Measurements from ENCODE around the gene RAP1GDS1.
"Not testable (repeated sequence)": the region's sequence is repeated elsewhere in the genome, so short reads cannot be mapped to it uniquely, and the experiment has no call there.

The RAP1GDS1 gene

DNA sequence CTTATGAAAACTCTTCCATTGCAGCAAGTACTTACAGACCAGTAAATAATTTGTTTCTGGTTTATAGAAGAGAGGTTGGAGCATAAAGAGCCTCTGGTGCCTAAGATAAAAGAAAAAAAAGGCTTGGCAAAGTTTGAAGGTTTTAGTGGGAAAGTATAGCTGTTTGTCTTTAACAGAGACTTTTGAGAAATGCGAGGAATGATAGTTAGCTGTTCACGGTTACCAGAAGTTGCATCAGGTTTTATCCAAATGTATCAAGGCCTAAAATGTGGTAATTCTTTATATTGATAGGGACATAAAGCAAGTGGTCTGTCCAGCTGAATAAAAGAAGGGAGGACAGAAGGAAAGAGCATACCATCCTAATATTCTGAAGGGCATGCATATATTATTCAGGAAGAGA, 29.3 kb downstream of the RAP1GDS1 start:
- FAIRE-seq (no peak), DNase-seq (ENCODE audit: insufficient read length) (no peak)
- TF ChIP-seq TAF1 (IDR thresholded peaks at IDR 0.05; ENCODE audit: borderline replicate concordance, low read depth, low read length) (no peak), POLR2A (IDR thresholded peaks at IDR 0.05; ENCODE audit: low read depth, low read length) (no peak), POLR2AphosphoS5 (IDR thresholded peaks at IDR 0.05; ENCODE audit: low read depth, low read length) (no peak)

DNA sequence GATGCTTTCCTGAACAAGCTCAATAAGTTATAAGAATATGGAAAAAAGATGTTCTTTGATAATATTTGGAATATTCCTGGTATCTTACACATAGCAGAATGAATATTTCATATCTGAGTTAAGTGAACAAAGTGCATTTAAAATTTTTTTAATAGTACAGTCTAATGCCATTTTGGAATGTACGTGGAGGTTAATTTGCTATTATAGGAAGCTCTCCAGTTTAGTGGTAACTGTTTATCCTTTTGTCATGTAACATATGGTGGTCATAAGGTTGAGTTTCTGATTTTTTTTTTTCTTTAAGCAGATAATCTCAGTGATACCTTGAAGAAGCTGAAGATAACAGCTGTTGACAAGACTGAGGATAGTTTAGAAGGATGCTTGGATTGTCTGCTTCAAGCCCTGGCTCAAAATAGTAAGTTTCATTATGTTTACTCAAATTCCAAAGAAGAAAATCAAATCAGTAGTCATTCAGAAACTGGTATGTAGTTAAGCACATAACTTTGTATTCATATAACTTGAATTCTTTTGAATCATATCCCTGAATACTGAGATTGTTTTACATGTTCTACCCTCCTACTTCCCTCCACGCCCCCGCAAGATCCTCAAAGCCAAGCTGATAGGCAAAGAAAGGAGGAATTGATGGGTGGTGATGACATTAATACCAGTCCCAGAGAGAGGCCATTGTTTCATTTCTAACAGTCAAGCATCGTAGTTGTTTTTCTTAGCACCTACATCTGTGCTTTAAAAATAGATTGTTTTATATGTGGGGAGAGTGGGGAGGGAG, 32.1 kb downstream of the RAP1GDS1 start:
- DNase-seq (ENCODE audit: insufficient read length) (no peak), FAIRE-seq (no peak)
- TF ChIP-seq POLR2A (IDR thresholded peaks at IDR 0.05; ENCODE audit: low read depth, low read length) (no peak), TAF1 (IDR thresholded peaks at IDR 0.05; ENCODE audit: borderline replicate concordance, low read depth, low read length) (no peak), POLR2AphosphoS5 (IDR thresholded peaks at IDR 0.05; ENCODE audit: low read depth, low read length) (no peak)

DNA sequence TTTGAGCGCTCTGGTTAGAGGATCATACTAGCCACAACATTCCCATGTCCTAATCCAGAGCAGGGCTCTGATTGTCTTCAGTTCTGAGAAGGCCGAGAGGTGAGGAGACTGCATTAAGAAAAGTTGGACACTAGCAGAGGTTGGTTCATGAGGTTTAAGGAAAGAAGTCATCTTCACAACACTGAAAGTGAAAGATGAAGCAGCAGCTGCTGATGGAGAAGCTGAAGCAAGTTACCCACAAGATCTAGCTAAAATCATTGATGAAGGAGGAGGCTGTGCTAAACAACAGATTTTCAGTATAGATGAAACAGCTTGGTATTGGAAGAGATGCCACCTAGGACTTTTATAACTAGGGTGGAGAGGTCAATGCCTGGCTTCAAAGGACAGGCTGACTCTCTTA, 36.8 kb downstream of the RAP1GDS1 start:
- no peak for TF ChIP-seq POLR2A (IDR thresholded peaks at IDR 0.05; ENCODE audit: low read depth, low read length)
- TF ChIP-seq TAF1 (IDR thresholded peaks at IDR 0.05; ENCODE audit: borderline replicate concordance, low read depth, low read length): no peak
- no peak for TF ChIP-seq POLR2AphosphoS5 (IDR thresholded peaks at IDR 0.05; ENCODE audit: low read depth, low read length)
- no peak for DNase-seq (ENCODE audit: insufficient read length)
- FAIRE-seq: no peak

GRCh38 chr4:98300706-98301105, 39.5 kb downstream of the RAP1GDS1 start:
- FAIRE-seq (no peak), DNase-seq (ENCODE audit: insufficient read length) (no peak)
- TF ChIP-seq POLR2A (IDR thresholded peaks at IDR 0.05; ENCODE audit: low read depth, low read length) (no peak), POLR2AphosphoS5 (IDR thresholded peaks at IDR 0.05; ENCODE audit: low read depth, low read length) (no peak), TAF1 (IDR thresholded peaks at IDR 0.05; ENCODE audit: borderline replicate concordance, low read depth, low read length) (no peak)

GRCh38 chr4:98305576-98305975, 44.4 kb downstream of the RAP1GDS1 start:
- DNase-seq (ENCODE audit: insufficient read length) (no peak), FAIRE-seq (no peak)
- TF ChIP-seq POLR2AphosphoS5 (IDR thresholded peaks at IDR 0.05; ENCODE audit: low read depth, low read length) (no peak), TAF1 (IDR thresholded peaks at IDR 0.05; ENCODE audit: borderline replicate concordance, low read depth, low read length) (no peak), POLR2A (IDR thresholded peaks at IDR 0.05; ENCODE audit: low read depth, low read length) (no peak)

DNA sequence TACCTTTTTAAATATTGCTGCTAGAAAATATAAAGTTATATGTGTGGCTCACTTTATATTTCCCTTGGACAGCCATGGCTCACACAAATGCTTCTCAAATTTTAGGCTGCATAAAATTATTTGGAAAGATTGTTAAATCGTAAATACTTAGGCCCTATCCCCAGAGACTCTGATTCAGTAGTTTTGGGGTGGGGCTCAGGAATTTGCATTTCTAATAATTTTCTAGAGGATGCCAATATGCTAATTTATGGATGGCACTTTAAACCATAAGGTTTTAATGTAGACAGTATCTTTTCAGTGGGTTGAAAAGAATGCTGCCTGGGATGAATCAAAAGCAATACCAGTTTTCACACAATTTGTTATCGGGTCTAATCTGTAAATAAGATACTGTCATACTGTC, 49.7 kb downstream of the RAP1GDS1 start:
- FAIRE-seq: no peak
- TF ChIP-seq TAF1 (IDR thresholded peaks at IDR 0.05; ENCODE audit: borderline replicate concordance, low read depth, low read length) (no peak), POLR2A (IDR thresholded peaks at IDR 0.05; ENCODE audit: low read depth, low read length) (no peak), POLR2AphosphoS5 (IDR thresholded peaks at IDR 0.05; ENCODE audit: low read depth, low read length) (no peak)
- no peak for DNase-seq (ENCODE audit: insufficient read length)

- FAIRE-seq (no peak), DNase-seq (ENCODE audit: insufficient read length) (no peak)
- TF ChIP-seq POLR2A (IDR thresholded peaks at IDR 0.05; ENCODE audit: low read depth, low read length) (no peak), TAF1 (IDR thresholded peaks at IDR 0.05; ENCODE audit: borderline replicate concordance, low read depth, low read length) (no peak), POLR2AphosphoS5 (IDR thresholded peaks at IDR 0.05; ENCODE audit: low read depth, low read length) (no peak)
Observed at GRCh38 chr4:98311656-98312055, 50.5 kb downstream of the RAP1GDS1 start.

- FAIRE-seq (no peak), DNase-seq (ENCODE audit: insufficient read length) (no peak)
- TF ChIP-seq POLR2A (IDR thresholded peaks at IDR 0.05; ENCODE audit: low read depth, low read length) (no peak), TAF1 (IDR thresholded peaks at IDR 0.05; ENCODE audit: borderline replicate concordance, low read depth, low read length) (no peak), POLR2AphosphoS5 (IDR thresholded peaks at IDR 0.05; ENCODE audit: low read depth, low read length) (no peak)
Observed at GRCh38 chr4:98314791-98315565, 53.8 kb downstream of the RAP1GDS1 start.

DNA sequence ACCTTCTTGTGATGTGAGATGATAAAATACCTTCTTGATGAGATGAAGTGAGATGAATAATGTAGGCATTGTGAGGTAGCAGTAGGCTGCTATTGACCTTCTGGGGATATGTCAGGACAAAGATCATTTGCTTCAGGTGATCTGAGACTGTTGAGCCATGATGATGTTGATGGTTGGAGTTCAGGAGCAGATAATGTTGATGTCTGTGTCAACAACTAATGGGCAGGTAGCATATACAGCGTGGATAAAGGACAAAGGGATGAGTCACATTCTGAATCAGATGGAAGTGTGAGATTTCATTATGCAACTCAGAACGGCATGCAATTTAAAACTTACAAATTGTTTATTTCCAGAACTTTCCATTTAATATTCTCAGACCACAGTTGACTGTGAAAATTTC, 57.3 kb downstream of the RAP1GDS1 start:
- no peak for TF ChIP-seq POLR2A (IDR thresholded peaks at IDR 0.05; ENCODE audit: low read depth, low read length)
- no peak for TF ChIP-seq TAF1 (IDR thresholded peaks at IDR 0.05; ENCODE audit: borderline replicate concordance, low read depth, low read length)
- no peak for TF ChIP-seq POLR2AphosphoS5 (IDR thresholded peaks at IDR 0.05; ENCODE audit: low read depth, low read length)
- FAIRE-seq (no peak), DNase-seq (ENCODE audit: insufficient read length) (no peak)

- FAIRE-seq (no peak), DNase-seq (ENCODE audit: insufficient read length) (no peak)
- TF ChIP-seq TAF1 (IDR thresholded peaks at IDR 0.05; ENCODE audit: borderline replicate concordance, low read depth, low read length): no peak
- TF ChIP-seq POLR2A (IDR thresholded peaks at IDR 0.05; ENCODE audit: low read depth, low read length): no peak
- no peak for TF ChIP-seq POLR2AphosphoS5 (IDR thresholded peaks at IDR 0.05; ENCODE audit: low read depth, low read length)
Observed at GRCh38 chr4:98319021-98319420, 57.8 kb downstream of the RAP1GDS1 start.

GRCh38 chr4:98326168-98326567, 65.0 kb downstream of the RAP1GDS1 start:
- FAIRE-seq (no peak), DNase-seq (ENCODE audit: insufficient read length) (no peak)
- TF ChIP-seq POLR2AphosphoS5 (IDR thresholded peaks at IDR 0.05; ENCODE audit: low read depth, low read length) (no peak), POLR2A (IDR thresholded peaks at IDR 0.05; ENCODE audit: low read depth, low read length) (no peak), TAF1 (IDR thresholded peaks at IDR 0.05; ENCODE audit: borderline replicate concordance, low read depth, low read length) (no peak)

GRCh38 chr4:98327694-98328093, 66.5 kb downstream of the RAP1GDS1 start:
- TF ChIP-seq TAF1 (IDR thresholded peaks at IDR 0.05; ENCODE audit: borderline replicate concordance, low read depth, low read length) (no peak), POLR2AphosphoS5 (IDR thresholded peaks at IDR 0.05; ENCODE audit: low read depth, low read length) (no peak), POLR2A (IDR thresholded peaks at IDR 0.05; ENCODE audit: low read depth, low read length) (no peak)
- DNase-seq (ENCODE audit: insufficient read length): no peak
- FAIRE-seq: no peak

DNA sequence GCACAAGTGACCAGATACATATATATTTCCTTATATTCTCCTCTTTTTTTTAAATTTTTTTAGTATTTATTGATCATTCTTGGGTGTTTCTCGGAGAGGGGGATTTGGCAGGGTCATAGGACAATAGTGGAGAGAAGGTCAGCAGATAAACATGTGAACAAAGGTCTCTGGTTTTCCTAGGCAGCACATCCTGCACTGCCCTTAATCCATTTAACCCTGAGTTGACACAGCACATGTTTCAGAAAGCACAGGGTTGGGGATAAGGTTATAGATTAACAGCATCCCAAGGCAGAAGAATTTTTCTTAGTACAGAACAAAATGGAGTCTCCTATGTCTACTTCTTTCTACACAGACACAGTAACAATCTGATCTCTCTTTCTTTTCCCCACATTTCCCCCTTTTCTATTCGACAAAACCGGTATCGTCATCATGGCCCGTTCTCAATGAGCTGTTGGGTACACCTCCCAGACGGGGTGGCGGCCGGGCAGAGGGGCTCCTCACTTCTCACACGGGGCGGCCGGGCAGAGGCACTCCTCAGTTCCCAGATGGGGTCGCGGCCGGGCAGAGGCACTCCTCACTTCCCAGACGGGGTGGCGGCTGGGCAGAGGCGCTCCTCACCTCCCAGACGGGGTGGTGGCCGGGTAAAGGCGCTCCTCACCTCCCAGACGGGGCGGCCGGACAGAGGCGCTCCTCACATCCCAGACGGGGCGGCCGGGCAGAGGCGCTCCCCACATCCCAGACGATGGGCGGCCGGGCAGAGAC, 68.9 kb downstream of the RAP1GDS1 start:
- not testable (repeated sequence) for FAIRE-seq; DNase-seq (ENCODE audit: insufficient read length)

Measured in GM12892 (cell line).